Karpas-422 (cell line): ENCODE results near the gene ANKRD40CL. TPM values are rescaled to one million over a fixed set of nuclear protein-coding genes. Genes with fewer than 3 reads are reported as not detected.
A peak's percentile ranks its signal among the peaks of the same experiment; 100 is the strongest.

ENCODE experiments used
- DNase-seq: peaks from one replicate; pipeline ENCODE4 v3.0.0-alpha.2; 2015
- H2AFZ ChIP-seq: fragments of 200-600 bp; sonication (generic); 2 replicates; pipeline ENCODE4 v1.6.1; 2014; ENCODE audit warnings: antibody characterized with exemption, low read length, mixed read lengths
- H3K27ac ChIP-seq: fragments of 200-600 bp; sonication (generic); 2 replicates; pipeline ENCODE4 v1.5.1; 2014; ENCODE audit warnings: mild to moderate bottlenecking, low read length, moderate library complexity
- H3K27me3 ChIP-seq: fragments of 200-600 bp; sonication (generic); 2 replicates; pipeline ENCODE4 v1.6.1; 2014; ENCODE audit warnings: low read length, mixed read lengths
- H3K36me3 ChIP-seq: fragments of 200-600 bp; sonication (generic); 2 replicates; pipeline ENCODE4 v1.6.1; 2014; ENCODE audit warnings: low read length, mixed read lengths; ENCODE audit not compliant: insufficient read depth
- H3K4me1 ChIP-seq: fragments of 200-600 bp; sonication (generic); 2 replicates; pipeline ENCODE4 v1.6.1; 2014; ENCODE audit warnings: mild to moderate bottlenecking, low read length, mixed read lengths
- H3K4me2 ChIP-seq: fragments of 200-600 bp; sonication (generic); 2 replicates; pipeline ENCODE4 v1.6.1; 2014; ENCODE audit warnings: low read length, low read depth, mild to moderate bottlenecking; ENCODE audit not compliant: poor library complexity, severe bottlenecking
- H3K4me3 ChIP-seq: fragments of 200-600 bp; sonication (generic); 2 replicates; pipeline ENCODE4 v1.5.1; 2014; ENCODE audit warnings: mild to moderate bottlenecking, antibody characterized with exemption, low read length, mixed read lengths
- H3K79me2 ChIP-seq: fragments of 200-600 bp; sonication (generic); 2 replicates; pipeline ENCODE4 v1.6.1; 2014; ENCODE audit warnings: mild to moderate bottlenecking, low read length, mixed read lengths
- H3K9ac ChIP-seq: fragments of 200-600 bp; sonication (generic); 2 replicates; pipeline ENCODE4 v1.6.0; 2014; ENCODE audit warnings: low read length
- H3K9me2 ChIP-seq: fragments of 200-600 bp; sonication (generic), shearing (Covaris generic); replicated peaks from 2 replicates; pipeline ENCODE4 v1.6.0; 2014; ENCODE audit warnings: mild to moderate bottlenecking, low read length, moderate library complexity; ENCODE audit not compliant: insufficient read depth
- H3K9me3 ChIP-seq: fragments of 300-700, 200-600 bp; sonication (generic); 2 replicates; pipeline ENCODE4 v1.6.1; 2014; ENCODE audit warnings: low read length, mixed read lengths
- H4K20me1 ChIP-seq: fragments of 200-600 bp; sonication (generic); 2 replicates; pipeline ENCODE4 v1.6.1; 2014; ENCODE audit warnings: mild to moderate bottlenecking, antibody characterized with exemption, low read length, low read depth; ENCODE audit not compliant: insufficient read depth
- total RNA-seq: library from RNA; depleted of rRNA; stranded (reverse); fragments of >200 nt; shearing (Covaris generic); gene quantifications from 2 replicates; pipeline ENCODE4 v1.2.3, GENCODE V29; 2014; ENCODE audit warnings: low replicate concordance

ANKRD40CL gene
- total RNA-seq, 1 experiment from 2014 or later, result not detected

- Histone ChIP-seq H3K27ac (peak overlapping the region; percentile 97), H3K4me2 (peak overlapping the region; percentile 88), H3K4me3 (peak overlapping the region; percentile 58), H3K4me1 (peaks cover 44% of the 10 kb centered on the region), H3K27me3 (no peaks in the 10 kb centered on the region), H4K20me1 (no peaks in the 10 kb centered on the region), H3K9me3 (no peaks in the 10 kb centered on the region), H3K9ac (peak overlapping the region; percentile 72), H3K36me3 (no peaks in the 10 kb centered on the region), H3K9me2 (no peaks in the 10 kb centered on the region), H2AFZ (peak overlapping the region; percentile 63), H3K79me2 (no peaks in the 10 kb centered on the region)
- DNase-seq, result peak; percentile 89
Observed at GRCh38 chr17:50765454-50766221, 1.7 kb downstream of the ANKRD40CL start.

- Histone ChIP-seq H3K9me3 (no peaks in the 10 kb centered on the region), H3K9ac (peak overlapping the region; percentile 72), H3K4me3 (peak overlapping the region; percentile 58), H3K4me2 (peak overlapping the region; percentile 88), H3K27me3 (no peaks in the 10 kb centered on the region), H4K20me1 (no peaks in the 10 kb centered on the region), H2AFZ (peak overlapping the region; percentile 63), H3K27ac (peak overlapping the region; percentile 97), H3K79me2 (no peaks in the 10 kb centered on the region), H3K4me1 (peaks cover 44% of the 10 kb centered on the region), H3K36me3 (no peaks in the 10 kb centered on the region), H3K9me2 (no peaks in the 10 kb centered on the region)
- DNase-seq, result peak; percentile 61
Observed at GRCh38 chr17:50764734-50765149, 2.6 kb downstream of the ANKRD40CL start.

- peak overlapping the region; percentile 58 for H3K4me3 ChIP-seq
- H3K4me1 ChIP-seq, result peaks cover 44% of the 10 kb centered on the region
- H2AFZ ChIP-seq, result peak overlapping the region; percentile 69
- H3K79me2 ChIP-seq, result no peaks in the 10 kb centered on the region
- H3K36me3 ChIP-seq, result no peaks in the 10 kb centered on the region
- no peaks in the 10 kb centered on the region for H3K27me3 ChIP-seq
- no peaks in the 10 kb centered on the region for H3K9me2 ChIP-seq
- peak overlapping the region; percentile 88 for H3K4me2 ChIP-seq
- no peaks in the 10 kb centered on the region for H4K20me1 ChIP-seq
- H3K9me3 ChIP-seq, result no peaks in the 10 kb centered on the region
- peak overlapping the region; percentile 97 for H3K27ac ChIP-seq
- no peak for DNase-seq
- H3K9ac ChIP-seq, result peak overlapping the region; percentile 72
Observed at GRCh38 chr17:50763716-50764475, 3.4 kb downstream of the ANKRD40CL start.

GRCh38 chr17:50762177-50762576 is 5.1 kb downstream of the ANKRD40CL start:
- H3K27ac ChIP-seq, result peak overlapping the region; percentile 97
- no peaks in the 10 kb centered on the region for H3K9me3 ChIP-seq
- H3K9me2 ChIP-seq, result no peaks in the 10 kb centered on the region
- no peaks in the 10 kb centered on the region for H3K79me2 ChIP-seq
- H3K4me3 ChIP-seq, result no peak overlapping the region; the same call in 1 of the 2 replicates
- H3K27me3 ChIP-seq, result no peaks in the 10 kb centered on the region
- H3K9ac ChIP-seq, result no peak overlapping the region
- no peaks in the 10 kb centered on the region for H4K20me1 ChIP-seq
- no peak overlapping the region for H2AFZ ChIP-seq
- no peak for DNase-seq
- no peaks in the 10 kb centered on the region for H3K36me3 ChIP-seq
- peak overlapping the region; percentile 88 for H3K4me2 ChIP-seq
- peaks cover 44% of the 10 kb centered on the region for H3K4me1 ChIP-seq

- peaks cover 11% of the 10 kb centered on the region; the same call in 1 of the 2 replicates for H3K36me3 ChIP-seq
- H4K20me1 ChIP-seq, result no peaks in the 10 kb centered on the region
- H3K9me3 ChIP-seq, result no peaks in the 10 kb centered on the region
- H3K27ac ChIP-seq, result no peak overlapping the region
- H3K9ac ChIP-seq, result no peak overlapping the region
- no peaks in the 10 kb centered on the region for H3K9me2 ChIP-seq
- H3K27me3 ChIP-seq, result no peaks in the 10 kb centered on the region
- H3K4me2 ChIP-seq, result no peak overlapping the region
- no peak for DNase-seq
- peaks cover 19% of the 10 kb centered on the region for H3K4me1 ChIP-seq
- H3K79me2 ChIP-seq, result no peaks in the 10 kb centered on the region
- H2AFZ ChIP-seq, result no peak overlapping the region
- H3K4me3 ChIP-seq, result no peak overlapping the region
Observed at GRCh38 chr17:50758989-50759544, 8.3 kb downstream of the ANKRD40CL start.

GRCh38 chr17:50758524-50758923 is 8.8 kb downstream of the ANKRD40CL start:
- H3K36me3 ChIP-seq, result peaks cover 16% of the 10 kb centered on the region; the same call in 1 of the 2 replicates
- no peaks in the 10 kb centered on the region for H3K79me2 ChIP-seq
- H3K4me2 ChIP-seq, result no peak overlapping the region
- H3K9me3 ChIP-seq, result no peaks in the 10 kb centered on the region
- DNase-seq, result no peak
- no peaks in the 10 kb centered on the region for H3K9me2 ChIP-seq
- no peak overlapping the region for H3K9ac ChIP-seq
- no peak overlapping the region for H3K27ac ChIP-seq
- peaks cover 14% of the 10 kb centered on the region for H3K4me1 ChIP-seq
- H3K27me3 ChIP-seq, result no peaks in the 10 kb centered on the region
- H3K4me3 ChIP-seq, result no peak overlapping the region
- no peaks in the 10 kb centered on the region for H4K20me1 ChIP-seq
- H2AFZ ChIP-seq, result no peak overlapping the region

- H3K27me3 ChIP-seq, result no peaks in the 10 kb centered on the region
- H3K4me2 ChIP-seq, result no peak overlapping the region
- peaks cover 53% of the 10 kb centered on the region; the same call in 1 of the 2 replicates for H3K36me3 ChIP-seq
- H3K9me3 ChIP-seq, result no peaks in the 10 kb centered on the region
- H4K20me1 ChIP-seq, result no peaks in the 10 kb centered on the region
- no peak overlapping the region for H3K27ac ChIP-seq
- H3K9ac ChIP-seq, result no peak overlapping the region
- H3K4me3 ChIP-seq, result no peak overlapping the region
- H2AFZ ChIP-seq, result no peak overlapping the region
- no peaks in the 10 kb centered on the region for H3K9me2 ChIP-seq
- H3K4me1 ChIP-seq, result peaks cover 33% of the 10 kb centered on the region
- H3K79me2 ChIP-seq, result 0 out of 2 replicates have a peak, but pooled peaks cover 5% of the 10 kb centered on the region
- DNase-seq, result no peak
Observed at GRCh38 chr17:50754521-50754920, 12.8 kb downstream of the ANKRD40CL start.

- H3K4me1 ChIP-seq, result peaks cover 36% of the 10 kb centered on the region
- H3K27ac ChIP-seq, result no peak overlapping the region
- H3K9me3 ChIP-seq, result no peaks in the 10 kb centered on the region
- DNase-seq, result no peak
- no peak overlapping the region for H2AFZ ChIP-seq
- no peaks in the 10 kb centered on the region for H3K27me3 ChIP-seq
- H3K36me3 ChIP-seq, result peaks cover 93% of the 10 kb centered on the region
- H3K79me2 ChIP-seq, result peaks cover 40% of the 10 kb centered on the region
- no peak overlapping the region for H3K9ac ChIP-seq
- no peaks in the 10 kb centered on the region for H4K20me1 ChIP-seq
- H3K4me3 ChIP-seq, result no peak overlapping the region
- H3K9me2 ChIP-seq, result no peaks in the 10 kb centered on the region
- no peak overlapping the region for H3K4me2 ChIP-seq
Observed at GRCh38 chr17:50749245-50749644, 18.1 kb downstream of the ANKRD40CL start.
